ENCODE data around the gene MFSD1. TPM values are rescaled to one million over a fixed set of nuclear protein-coding genes. Genes with fewer than 3 reads are reported as not detected.
A peak's percentile ranks its signal among the peaks of the same experiment; 100 is the strongest.
"Not testable (repeated sequence)": the region's sequence is repeated elsewhere in the genome, so short reads cannot be mapped to it uniquely, and the experiment has no call there.

Gene MFSD1
- polyA plus RNA-seq, 2 of the 4 experiments (the other 2 are of a cell fraction), result 41.5 to 53.2 TPM

GRCh38 chr3:158791590-158791920 is 10.3 kb upstream of the MFSD1 start:
- DNase-seq (ENCODE audit: low read depth in 1 of 2, low spot score in 1 of 2); H3K4me3 ChIP-seq; ATAC-seq; FAIRE-seq: not testable (repeated sequence)
- Histone ChIP-seq H3K9me3 (peaks cover 21% of the 10 kb centered on the region; the same call in 2 of the 3 replicates), H3K27ac (peak overlapping the region; percentile 79), H3K4me2 (peak overlapping the region; percentile 63), H3K4me1 (peaks cover 55% of the 10 kb centered on the region)
- ChIA-PET CTCF (interaction anchor here (0.6 to 4.1 kb wide), 33 partner anchors 8 to 1172 kb away, joined by 3 to 202 read pairs (median 4); partner anchors contain the start of genes LXN, MFSD1 and RARRES1), POLR2A (interaction anchor here (0.7 to 1.1 kb wide), 3 partner anchors 11 to 221 kb away, joined by 3 to 6 read pairs (median 3); partner anchors contain the start of genes MFSD1 and MLF1)
- WGBS (ENCODE audit: missing lambda C conversion rate), result 0% methylated on average over 1 of the region's 1 CpG

DNA sequence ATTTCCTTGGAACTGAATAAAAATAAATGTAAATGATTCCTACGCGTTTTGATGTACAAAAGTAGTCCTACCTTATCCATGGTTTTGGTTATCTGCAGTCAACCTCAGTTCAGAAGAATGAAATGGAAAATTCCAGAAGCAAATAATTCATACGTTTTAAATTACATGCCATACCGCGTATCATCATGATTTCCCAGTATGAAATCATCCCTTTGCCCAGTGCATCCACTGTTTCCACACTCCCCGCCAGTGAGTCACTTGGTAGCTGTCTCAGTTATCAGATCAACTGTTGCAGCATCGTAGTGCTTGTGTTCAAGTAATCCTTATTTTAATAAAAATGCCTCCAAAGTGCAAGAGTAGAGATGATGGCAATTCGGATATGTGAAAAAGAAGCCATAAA is 9.1 kb upstream of the MFSD1 start:
- Histone ChIP-seq H3K27ac (peak overlapping the region; percentile 79), H3K9me3 (peaks cover 12% of the 10 kb centered on the region; the same call in 2 of the 3 replicates), H3K4me2 (peak overlapping the region; percentile 63), H3K4me3 (peak overlapping the region; percentile 19; the same call in 2 of the 3 replicates), H3K4me1 (peaks cover 55% of the 10 kb centered on the region)
- POLR2A ChIA-PET, result interaction anchor here (0.6 to 0.7 kb wide), 2 partner anchors 9 to 65 kb away, joined by 3 to 4 read pairs; partner anchors contain the start of gene MFSD1
- TF ChIP-seq HOXB5 (CRISPR knock-in tag; IDR thresholded peaks at IDR 0.05), result no peak
- TF ChIP-seq NFE2L2 (conservative IDR thresholded peaks at IDR 0.05; ENCODE audit: low read length), result no peak
- peak; percentile 45 for TF ChIP-seq MAX (IDR thresholded peaks at IDR 0.05)
- TF ChIP-seq POLR2A (IDR thresholded peaks at IDR 0.05; ENCODE audit: low read length), result no peak
- TF ChIP-seq, protein P1, sequence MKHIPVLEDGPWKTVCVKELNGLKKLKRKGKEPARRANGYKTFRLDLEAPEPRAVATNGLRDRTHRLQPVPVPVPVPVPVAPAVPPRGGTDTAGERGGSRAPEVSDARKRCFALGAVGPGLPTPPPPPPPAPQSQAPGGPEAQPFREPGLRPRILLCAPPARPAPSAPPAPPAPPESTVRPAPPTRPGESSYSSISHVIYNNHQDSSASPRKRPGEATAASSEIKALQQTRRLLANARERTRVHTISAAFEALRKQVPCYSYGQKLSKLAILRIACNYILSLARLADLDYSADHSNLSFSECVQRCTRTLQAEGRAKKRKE (CRISPR knock-in tag; IDR thresholded peaks at IDR 0.05; ENCODE audit: low read depth), result no peak
- peak; percentile 56 to 83; a peak in 2 of 5 replicates for TF ChIP-seq JUN (IDR thresholded peaks at IDR 0.05)
- TF ChIP-seq, protein P2, sequence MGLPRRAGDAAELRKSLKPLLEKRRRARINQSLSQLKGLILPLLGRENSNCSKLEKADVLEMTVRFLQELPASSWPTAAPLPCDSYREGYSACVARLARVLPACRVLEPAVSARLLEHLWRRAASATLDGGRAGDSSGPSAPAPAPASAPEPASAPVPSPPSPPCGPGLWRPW (IDR thresholded peaks at IDR 0.05), result 0 out of 2 replicates have a peak, but pooled peaks have one; percentile 24
- TF ChIP-seq HOXB13 (CRISPR knock-in tag; IDR thresholded peaks at IDR 0.05; ENCODE audit: low read depth), result no peak
- TF ChIP-seq ZSCAN20 (CRISPR knock-in tag; IDR thresholded peaks at IDR 0.05), result no peak
- peak; percentile 69 for TF ChIP-seq GATA3 (IDR thresholded peaks at IDR 0.05; ENCODE audit: borderline replicate concordance)
- peak; percentile 75 for TF ChIP-seq JUNB (IDR thresholded peaks at IDR 0.05)
- TF ChIP-seq BHLHE40 (IDR thresholded peaks at IDR 0.05; ENCODE audit: low read depth, low read length), result no peak
- TF ChIP-seq TP53 (CRISPR knock-in tag; IDR thresholded peaks at IDR 0.05), result no peak
- peak; percentile 78 to 79 for TF ChIP-seq CEBPB (IDR thresholded peaks at IDR 0.05)
- TF ChIP-seq CBX2 (IDR thresholded peaks at IDR 0.05; ENCODE audit: borderline replicate concordance, low read depth), result no peak
- TF ChIP-seq CHD2 (IDR thresholded peaks at IDR 0.05; ENCODE audit: low read length, partially characterized antibody), result no peak
- TF ChIP-seq EP300 (IDR thresholded peaks at IDR 0.05), result peak; percentile 72 to 79; a peak in 3 of 5 replicates
- TF ChIP-seq FOSL2 (IDR thresholded peaks at IDR 0.05), result peak; percentile 81
- TF ChIP-seq FOSL2 (CRISPR knock-in tag; IDR thresholded peaks at IDR 0.05), result peak; percentile 83
- TF ChIP-seq FOXS1 (CRISPR knock-in tag; IDR thresholded peaks at IDR 0.05), result no peak
- TF ChIP-seq BCL3 (IDR thresholded peaks at IDR 0.05), result 0 out of 3 replicates have a peak, but pooled peaks have one; percentile 54
- TF ChIP-seq HEYL (CRISPR knock-in tag; IDR thresholded peaks at IDR 0.05), result no peak
- TF ChIP-seq RFX5 (IDR thresholded peaks at IDR 0.05), result no peak
- TF ChIP-seq CTCF (IDR thresholded peaks at IDR 0.05), result no peak
- WGBS (ENCODE audit: missing lambda C conversion rate), result 20% methylated on average over 8 of the region's 8 CpGs
- DNase-seq (ENCODE audit: low read depth in 1 of 2, low spot score in 1 of 2) (peak; percentile 40 to 83), FAIRE-seq (no peak), ATAC-seq (peak; percentile 84 to 95)
- CTCF ChIA-PET, result interaction anchor here (0.7 to 1.0 kb wide), 3 partner anchors 10 to 133 kb away, joined by 3 read pairs; partner anchors contain the start of gene MFSD1

All from A549 (cell line).